D341Med (cell line): ENCODE data around the gene TPK1.

Source experiments
- DNase-seq: peaks from one replicate; pipeline ENCODE4 v3.0.0; 2012; ENCODE audit warnings: low spot score

TPK1 gene

DNA sequence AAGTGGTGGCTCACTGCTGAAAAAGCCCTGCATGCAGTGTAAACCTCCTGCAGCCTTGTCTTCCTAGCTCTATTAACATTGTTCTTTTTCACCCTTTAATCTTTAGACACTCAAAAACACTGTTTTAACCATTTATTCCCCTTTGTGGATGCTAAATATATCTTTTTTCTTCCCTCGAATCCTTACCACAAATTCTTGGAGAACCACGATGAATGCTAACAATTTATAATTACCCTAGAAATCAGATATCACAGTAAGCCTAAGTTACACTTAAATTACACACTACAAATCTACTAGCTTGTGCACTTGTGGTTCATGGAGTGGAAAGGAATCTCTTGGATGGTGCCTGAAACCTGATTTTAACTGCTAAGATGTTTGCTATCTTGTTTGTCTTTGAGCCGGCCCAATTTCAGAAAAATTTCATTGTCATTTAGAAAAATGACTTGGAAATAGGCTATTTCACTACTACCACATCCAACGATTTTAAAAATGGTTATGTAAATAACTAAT, 307.3 kb downstream of the TPK1 start:
- no peak for DNase-seq

DNA sequence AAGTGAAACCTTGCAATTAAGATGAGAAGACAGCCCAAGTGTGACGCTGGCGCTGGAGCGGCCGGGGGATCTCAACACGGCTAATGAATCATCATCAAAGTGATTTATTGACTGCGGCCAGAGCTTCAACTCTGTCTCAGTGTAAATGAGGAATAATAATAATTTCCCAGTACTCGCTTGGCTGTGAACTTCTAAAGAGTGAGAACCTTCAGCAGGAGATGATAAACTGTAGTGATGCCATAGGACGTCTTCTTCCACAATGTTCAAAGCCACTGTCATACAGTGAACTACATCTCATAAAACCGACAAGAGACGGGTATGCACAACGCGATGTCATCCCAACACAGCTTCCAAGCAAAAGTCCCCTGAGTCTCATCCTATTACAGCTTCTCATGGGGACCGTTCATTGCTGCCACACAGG, 308.8 kb downstream of the TPK1 start:
- DNase-seq: no peak

DNA sequence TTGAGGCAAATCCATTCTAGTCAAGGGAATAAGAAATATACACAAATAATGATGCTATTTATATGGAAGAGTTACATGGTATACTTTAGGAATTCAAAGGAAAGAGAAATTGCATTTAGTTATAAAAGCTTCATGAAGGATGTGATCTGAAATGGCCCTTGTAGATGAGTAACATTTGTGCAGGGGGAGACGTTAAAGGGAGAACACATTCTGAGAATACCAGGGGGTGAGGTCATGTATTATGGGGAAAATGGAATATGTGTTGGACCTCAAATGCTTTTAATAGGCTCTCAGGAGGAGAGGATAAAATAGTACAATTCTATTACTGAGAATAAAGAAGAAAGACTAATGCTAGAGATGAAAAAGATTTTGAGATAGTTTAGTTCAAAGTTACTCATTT, 309.9 kb downstream of the TPK1 start:
- no peak for DNase-seq

DNA sequence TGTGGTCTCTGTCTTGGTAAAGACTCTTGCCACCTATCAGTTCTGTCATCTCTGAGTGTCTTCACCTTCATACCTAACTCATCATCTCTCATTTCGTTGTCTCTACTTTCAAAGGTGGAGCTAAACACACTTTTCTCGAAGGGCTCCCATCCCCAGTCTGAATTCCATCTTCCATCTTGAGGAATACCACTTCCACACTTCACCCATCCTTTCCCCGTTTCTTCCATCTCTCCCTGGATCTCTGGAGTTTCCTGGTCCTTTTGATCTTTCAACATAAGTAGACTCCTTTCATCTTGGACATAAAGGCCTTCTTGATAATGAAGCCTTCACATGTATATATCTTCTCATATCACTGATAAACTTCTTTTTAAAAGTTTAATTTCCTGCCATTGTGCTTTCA, 311.6 kb downstream of the TPK1 start:
- DNase-seq: no peak

DNA sequence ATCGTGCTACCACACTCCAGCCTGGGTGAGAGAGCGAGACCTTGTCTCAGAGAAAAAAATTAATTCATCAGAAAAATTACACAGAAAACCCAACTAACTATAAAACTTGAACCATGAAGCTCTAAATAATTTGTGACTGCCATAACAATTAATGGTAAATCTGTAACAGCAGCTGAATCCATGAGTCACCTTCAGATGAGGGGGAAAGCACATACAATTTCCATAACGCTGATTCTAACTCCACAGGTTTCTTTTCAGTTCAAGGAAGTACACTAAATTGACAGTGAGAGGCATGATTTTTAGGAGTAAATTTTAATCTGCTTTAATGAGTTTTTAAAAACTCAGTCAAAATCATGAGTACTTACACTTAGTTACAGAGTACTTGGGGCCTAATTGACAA, 312.2 kb downstream of the TPK1 start:
- DNase-seq: no peak

DNA sequence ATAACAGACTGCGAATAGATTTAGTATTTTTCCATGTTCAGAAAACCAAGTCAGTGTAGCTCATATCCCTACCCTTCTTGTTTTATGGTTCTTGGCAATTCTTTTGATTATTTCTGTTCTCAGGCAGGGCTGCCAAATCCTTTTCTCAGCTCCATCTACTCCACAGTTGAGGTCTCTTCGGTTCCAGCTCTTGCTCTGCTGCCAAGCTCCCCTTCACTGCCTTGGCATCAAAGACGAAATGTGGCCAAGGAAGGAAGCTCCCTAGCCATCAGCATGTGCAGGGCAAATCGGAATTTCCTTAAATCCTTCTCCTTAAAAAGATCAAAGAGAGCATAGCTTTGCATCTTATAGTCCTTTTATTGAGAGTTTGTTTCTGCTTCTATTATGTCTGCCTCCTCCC, 315.9 kb downstream of the TPK1 start:
- no peak for DNase-seq

DNA sequence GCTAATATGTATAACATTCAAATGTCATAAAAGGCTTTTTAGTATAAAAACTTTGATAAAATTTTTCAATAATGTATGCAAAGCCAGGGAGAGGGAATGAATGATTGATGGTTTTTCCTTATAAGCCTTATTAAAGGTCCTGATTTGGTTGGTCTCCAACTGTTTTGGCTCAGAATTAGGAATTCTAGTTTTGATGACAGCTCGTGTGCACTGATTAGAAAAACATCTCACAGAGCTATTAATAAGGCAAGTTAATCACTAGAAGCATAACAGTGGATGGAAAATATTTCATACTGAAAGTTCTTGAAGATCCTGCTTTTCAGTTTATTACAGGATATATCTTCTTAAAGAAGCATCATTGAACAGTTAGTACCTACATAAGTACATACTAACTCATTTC, 317.5 kb downstream of the TPK1 start:
- DNase-seq: no peak

DNA sequence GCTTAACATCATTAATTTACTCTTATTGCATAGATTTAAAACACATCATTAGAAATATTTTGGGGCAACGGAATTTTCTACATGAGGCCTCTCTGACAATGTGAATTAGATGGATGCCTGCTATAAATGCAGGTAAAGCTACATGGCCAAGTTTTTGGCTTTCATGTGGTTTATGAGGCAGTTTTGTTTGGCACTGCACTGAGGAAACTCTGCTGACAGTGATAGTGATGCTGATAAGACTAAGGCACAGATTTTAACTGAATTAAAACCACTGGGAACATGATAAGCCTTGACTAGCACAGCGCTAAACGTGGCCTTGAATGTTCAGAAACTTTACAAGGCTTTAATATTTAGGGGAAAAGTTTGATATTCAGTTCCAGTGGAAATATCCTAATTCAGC, 318.1 kb downstream of the TPK1 start:
- no peak for DNase-seq

DNA sequence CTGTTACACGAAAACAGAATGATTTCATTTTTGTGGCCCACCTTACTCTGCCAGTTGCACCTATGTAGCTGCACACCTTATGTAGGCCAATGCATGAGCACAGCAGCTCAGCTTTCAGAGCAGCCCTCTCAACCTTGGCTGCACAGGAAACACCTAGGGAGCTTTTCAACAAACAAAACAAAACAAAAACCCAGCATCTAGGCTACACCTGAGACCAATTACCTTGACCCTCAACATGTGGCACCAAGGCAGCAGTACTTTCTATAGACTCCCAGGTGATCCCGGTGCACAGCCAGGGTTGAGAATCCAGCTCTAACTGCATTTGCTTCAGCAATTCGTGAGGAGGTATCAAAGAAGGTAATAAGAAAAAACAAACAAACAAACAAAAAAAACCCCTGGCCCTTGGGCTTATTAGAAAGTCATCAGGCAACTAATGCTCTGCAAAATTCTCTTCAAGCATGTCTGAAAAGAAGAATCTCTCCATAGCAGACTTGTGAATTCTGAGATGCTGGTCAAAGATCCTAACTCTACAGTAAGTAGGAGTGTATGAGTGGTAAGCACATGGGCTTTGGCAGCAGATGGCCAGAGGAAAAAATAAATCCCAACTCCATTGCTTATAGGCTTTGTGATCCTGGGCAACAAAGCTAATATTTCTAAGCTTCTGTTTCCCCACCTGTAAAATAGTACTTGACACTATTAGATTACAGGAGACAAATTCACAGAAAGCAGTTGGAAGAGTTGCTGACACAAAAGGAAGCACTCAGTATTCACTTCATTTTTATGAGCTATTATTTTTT, 318.9 kb downstream of the TPK1 start:
- no peak for DNase-seq

DNA sequence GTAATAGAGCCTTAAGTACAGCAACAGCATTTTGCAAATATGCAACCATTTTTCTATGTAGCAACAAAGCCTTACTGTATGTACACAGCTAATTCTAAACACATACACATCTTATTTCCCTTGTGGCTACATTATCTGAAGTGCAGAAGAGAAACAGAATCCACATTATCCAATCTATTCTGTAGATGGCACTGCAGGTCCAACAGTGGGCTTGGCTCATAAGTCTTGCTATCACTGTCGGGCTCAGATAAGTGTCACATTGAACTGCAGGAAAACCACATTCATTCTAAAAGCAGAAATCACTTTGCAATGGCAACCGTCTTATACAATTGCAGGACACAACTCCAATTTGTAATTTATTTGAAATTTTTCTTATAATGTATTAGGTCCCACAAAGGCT, 322.5 kb downstream of the TPK1 start:
- DNase-seq: peak; percentile 60

DNA sequence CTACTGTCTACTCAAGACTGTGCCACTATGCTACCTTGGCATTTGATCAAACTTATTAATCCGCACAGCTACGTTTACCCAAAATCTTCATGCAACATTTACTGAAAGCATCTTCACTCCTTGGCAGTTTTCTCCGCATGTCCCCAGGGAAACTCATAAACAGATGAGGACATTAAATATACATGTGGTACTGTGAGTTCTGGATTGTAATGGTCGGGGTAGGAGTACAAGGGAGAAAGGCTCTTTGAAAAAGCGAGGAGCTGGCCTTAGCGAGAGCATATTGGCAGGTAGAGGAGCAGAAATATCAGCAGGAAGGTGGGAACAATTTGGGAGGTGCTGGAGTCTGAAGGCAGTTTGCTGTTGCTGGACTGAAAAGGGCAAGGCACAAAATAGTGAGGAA, 325.2 kb downstream of the TPK1 start:
- DNase-seq: no peak

DNA sequence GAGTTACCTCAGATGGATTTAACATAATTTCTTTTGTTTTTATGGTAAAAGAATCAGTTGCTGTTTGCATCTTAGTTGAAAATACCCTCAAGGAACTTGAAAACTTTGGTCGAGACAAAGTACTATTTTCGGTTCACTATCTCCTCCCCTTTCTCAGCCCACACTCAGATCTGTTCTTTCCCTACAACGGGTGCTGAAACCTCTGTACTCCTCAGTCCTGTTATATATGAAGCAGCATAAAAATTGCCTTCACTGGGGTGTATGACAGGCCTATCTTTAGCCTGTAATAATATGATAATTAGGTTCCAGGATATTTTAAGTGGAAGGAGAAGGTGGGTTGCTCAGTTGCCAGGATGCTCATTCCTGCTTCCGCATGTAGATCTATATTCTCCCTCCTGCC, 327.2 kb downstream of the TPK1 start:
- no peak for DNase-seq

DNA sequence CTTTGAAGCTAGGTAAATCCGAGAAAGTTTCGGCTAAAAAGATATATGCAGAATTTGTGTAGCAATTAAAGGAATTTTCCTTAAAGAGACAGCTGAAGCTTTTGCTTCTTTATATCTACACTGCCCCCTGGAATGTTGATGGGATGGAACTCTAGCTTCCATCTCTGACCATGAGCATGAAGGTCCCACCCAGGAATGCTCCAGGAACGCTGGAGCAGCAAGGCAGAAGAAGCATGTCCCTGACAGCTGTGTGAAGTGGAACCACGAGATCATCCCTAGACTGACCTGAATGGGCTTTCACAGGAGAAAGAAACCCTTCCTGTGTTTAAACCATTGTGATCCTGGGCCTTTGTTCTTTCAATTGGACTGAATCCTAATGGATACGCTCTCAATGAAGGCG, 332.6 kb downstream of the TPK1 start:
- no peak for DNase-seq

DNA sequence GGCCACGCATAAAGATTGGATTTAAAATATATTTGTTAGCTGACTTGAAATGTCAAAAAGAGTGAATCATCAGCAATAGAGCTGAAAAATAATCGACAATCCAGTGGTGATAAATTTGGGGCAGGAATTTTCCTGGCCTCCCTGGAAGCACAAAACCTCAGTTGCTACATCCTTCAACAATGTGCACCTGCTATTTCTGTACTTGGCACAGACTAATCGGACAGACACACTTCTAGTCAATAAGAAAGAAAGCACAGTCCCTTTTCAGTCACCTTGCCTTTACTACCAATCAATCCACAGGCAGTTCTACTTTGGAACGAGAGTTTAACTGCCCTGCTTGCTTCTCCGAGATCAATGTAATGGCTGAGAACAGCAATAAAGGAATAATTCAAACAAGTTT, 335.6 kb downstream of the TPK1 start:
- no peak for DNase-seq

DNA sequence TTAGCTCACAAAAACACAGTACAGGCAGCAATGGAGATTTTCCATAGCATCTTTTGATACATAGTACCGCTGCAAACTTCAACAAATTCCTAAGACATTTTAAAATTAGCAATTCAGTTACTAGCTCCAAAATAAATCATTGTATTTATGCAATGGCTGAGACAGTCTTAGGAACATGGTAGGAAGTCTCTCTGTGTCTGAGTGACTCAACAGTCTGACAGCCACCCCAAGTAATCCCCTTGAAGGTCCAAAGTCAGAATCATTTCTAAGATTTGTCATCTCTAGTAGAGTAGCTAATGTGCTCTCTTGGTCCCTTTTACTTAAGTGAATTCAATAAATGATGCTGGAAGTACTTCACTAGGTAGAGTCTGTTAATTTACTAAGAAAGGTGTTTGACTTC, 338.6 kb downstream of the TPK1 start:
- DNase-seq: no peak

DNA sequence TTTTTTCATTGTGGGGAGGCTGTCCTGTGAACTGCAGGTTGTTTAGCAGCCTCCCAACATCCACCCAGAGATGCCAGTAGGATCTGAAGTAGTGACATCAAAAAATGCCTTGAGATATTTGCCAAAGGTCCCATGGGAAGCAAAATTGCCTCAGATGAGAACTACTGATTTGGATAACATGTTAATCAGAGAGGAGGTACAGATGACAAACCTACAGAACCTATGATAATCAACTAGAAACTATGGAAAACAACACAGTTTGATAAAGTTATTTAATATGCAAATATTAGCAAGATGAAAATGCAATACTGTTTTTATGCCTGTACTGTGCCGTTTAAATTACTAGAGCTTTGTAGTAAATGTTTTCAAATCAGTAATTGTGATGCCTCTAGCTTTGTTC, 341.5 kb downstream of the TPK1 start:
- no peak for DNase-seq

DNA sequence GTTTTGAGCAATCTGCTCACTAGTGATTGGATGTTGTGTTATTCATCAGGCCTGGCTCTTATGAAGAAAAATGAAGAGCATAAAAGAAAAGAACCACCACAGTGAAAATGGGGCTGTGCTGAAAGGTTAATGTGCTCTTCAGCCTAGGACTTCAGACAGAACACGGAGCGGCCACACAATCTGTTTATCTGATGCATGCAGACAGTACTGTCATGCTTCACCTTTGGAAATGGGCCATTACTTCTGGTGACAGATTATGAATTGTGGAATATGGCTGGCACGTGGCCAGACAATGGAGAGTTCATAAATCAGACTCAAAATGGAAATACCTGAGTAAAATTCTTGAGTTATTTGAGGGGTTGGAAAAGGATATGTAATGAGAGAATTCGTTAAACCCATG, 346.3 kb downstream of the TPK1 start:
- no peak for DNase-seq

DNA sequence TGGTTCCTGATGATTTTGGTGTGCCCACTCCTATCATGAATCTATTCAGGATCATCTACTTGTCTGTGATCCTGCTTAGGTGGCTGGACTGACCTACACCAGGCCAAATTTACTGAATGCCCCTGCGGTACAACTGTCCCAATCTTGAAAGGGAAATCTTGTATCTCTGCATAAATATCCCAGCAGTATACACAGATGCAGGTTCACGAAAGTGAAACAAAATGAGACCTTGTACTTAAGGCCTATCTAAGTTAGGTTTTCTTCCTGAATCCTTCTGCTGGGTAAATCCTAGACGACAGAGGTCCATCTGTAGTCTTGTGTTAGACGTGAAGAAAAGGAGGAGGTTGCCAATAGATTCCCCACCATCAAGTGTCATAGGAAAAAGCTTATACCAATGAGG, 346.9 kb downstream of the TPK1 start:
- no peak for DNase-seq

DNA sequence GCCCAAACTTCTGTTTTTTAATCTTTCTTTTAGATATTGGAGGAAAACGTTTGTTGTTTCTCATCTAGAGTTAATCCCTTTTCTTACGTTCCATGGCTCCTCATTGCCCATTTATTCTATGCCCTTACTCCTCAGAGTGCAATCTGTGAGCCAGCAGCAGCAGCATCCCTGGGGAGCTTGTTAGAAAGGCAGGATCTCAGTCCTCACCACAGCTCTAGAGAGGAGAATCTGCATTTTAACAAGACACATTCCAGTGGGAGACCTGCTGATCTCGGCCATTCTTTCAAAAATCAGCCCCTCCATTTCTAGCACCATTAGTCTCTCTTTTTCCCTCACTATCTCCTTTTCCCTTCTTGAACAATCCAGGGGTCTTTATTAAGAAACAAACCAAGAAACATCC, 348.0 kb downstream of the TPK1 start:
- DNase-seq: no peak

DNA sequence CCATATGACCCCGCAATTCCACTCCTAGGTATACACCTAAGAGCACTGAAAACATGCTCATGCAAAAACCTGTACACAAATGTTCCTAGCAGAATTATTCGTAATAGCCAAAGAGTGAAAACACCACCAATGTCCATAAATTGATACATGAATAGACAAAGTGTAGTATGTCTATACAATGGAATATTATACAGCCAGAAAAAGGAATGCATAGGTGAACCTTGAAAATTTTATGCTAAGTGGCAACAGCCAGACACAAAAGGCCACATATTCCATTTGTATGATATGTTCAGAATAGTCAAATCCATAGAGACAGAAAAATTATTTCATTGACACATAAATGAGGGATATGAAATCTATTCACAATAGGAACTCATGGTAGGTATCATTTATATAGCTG, 351.4 kb downstream of the TPK1 start:
- DNase-seq: no peak

DNA sequence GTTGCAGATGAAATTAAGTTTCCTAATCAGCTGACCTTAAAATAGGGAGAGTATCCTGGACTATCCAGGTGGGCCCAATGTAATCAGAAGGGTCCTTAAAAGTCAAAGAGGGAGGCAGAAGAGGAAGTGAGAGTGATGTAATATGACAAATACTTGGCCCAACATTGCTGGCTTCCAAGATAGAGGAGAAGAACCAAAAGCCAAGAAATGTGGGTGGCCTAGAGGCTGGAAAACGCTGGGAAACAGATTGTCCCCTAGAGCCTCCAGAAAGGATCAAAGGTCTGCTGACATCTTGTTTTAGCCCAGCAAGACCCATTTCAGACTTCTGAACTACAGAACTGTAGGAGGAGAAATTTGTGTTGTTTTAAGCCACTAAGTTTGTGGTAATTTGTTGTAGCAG, 352.7 kb downstream of the TPK1 start:
- no peak for DNase-seq

DNA sequence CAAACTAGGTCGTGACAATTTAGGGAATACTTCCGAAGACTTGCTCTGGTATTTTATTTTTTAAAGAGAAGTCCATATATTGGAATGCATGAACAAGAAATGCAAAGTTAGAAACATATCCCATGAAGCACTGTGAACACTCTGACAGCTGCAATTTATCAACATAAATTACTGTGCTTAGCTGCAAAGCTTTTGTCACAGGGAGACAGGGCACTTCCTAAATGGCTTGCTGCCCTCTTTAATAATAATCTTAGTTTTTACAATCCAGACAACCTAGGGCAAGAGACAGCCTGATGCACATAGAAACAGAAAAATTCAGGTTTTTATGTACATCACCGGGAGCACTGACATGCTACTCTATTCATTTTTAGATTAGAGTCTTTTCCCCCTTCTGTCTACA, 354.0 kb downstream of the TPK1 start:
- DNase-seq: no peak

DNA sequence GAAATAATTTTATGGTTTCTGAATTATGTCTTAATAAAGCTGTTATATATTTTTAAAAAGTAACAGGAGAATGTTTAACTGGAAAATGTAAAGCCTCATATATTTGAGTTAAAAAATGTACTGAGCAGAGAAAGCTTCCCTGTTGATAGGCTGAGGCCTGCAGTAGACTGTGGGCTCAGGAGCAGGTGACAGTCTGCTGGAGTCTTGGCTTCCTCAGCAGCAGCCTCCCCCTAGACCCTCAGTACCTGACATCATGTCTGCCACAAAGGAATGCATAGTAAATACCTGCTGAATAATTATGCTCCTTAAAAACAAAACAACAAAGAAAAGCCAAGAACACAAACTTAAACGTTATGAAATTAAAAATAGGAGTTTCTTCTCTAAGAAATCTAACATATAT, 358.5 kb downstream of the TPK1 start:
- DNase-seq: no peak
